Keratinocyte (primary cell): ENCODE results near the gene NEURL1. TPM values are rescaled to one million over a fixed set of nuclear protein-coding genes. Genes with fewer than 3 reads are reported as not detected.

Source experiments
- DNase-seq: peaks from one replicate; pipeline ENCODE4 v3.0.0-alpha.2; 2011; ENCODE audit warnings: low read depth, missing footprints, low spot score
- FAIRE-seq: peaks from 2 replicates; lab custom pipeline; 2011; peaks lifted over from hg19 to GRCh38; lab: Jason Lieb, UNC
- H2AFZ ChIP-seq: 2 replicates; pipeline ENCODE4 v1.6.0; 2012; ENCODE audit warnings: low read length, control low read depth, inconsistent platforms; ENCODE audit not compliant: control insufficient read depth
- H3K27ac ChIP-seq: 2 replicates; pipeline ENCODE4 v1.5.1; 2011; ENCODE audit warnings: low read length; ENCODE audit not compliant: control insufficient read depth, insufficient read depth
- H3K27me3 ChIP-seq: 3 replicates; pipeline ENCODE4 v1.6.0; 2011; ENCODE audit warnings: low read length; ENCODE audit not compliant: control insufficient read depth, insufficient read depth; ENCODE audit errors: extremely low read depth
- H3K36me3 ChIP-seq, 2 experiments: 2 replicates in 1 of 2; 3 replicates in 1 of 2; pipeline ENCODE4 v1.5.1; 2011; ENCODE audit warnings: low read length in 2 of 2, mild to moderate bottlenecking in 1 of 2; ENCODE audit not compliant: control insufficient read depth in 2 of 2, insufficient read depth in 2 of 2; ENCODE audit errors: extremely low read depth in 1 of 2
- H3K4me1 ChIP-seq: 3 replicates; pipeline ENCODE4 v1.5.1; 2011; ENCODE audit warnings: low read length; ENCODE audit not compliant: control insufficient read depth, insufficient read depth; ENCODE audit errors: extremely low read depth
- H3K4me2 ChIP-seq: 3 replicates; pipeline ENCODE4 v1.6.0; 2011; ENCODE audit warnings: low read depth, low read length; ENCODE audit not compliant: control insufficient read depth, insufficient read depth; ENCODE audit errors: extremely low read depth
- H3K4me3 ChIP-seq, 3 experiments: fragments of 200-600 bp in 1 of 3; sonication (generic) in 1 of 3; 2 replicates in 2 of 3; 3 replicates in 1 of 3; pipeline ENCODE4 v1.5.1; 2011 to 2016; ENCODE audit warnings: low read length in 3 of 3, mild to moderate bottlenecking in 3 of 3, control low read depth in 2 of 3, inconsistent platforms in 1 of 3, low read depth in 1 of 3, mixed read lengths in 1 of 3, mixed run types in 1 of 3, moderate library complexity in 1 of 3; ENCODE audit not compliant: control insufficient read depth in 2 of 3, insufficient read depth in 2 of 3; ENCODE audit errors: extremely low read depth in 1 of 3
- H3K79me2 ChIP-seq: 2 replicates; pipeline ENCODE4 v1.6.0; 2012; ENCODE audit warnings: low read length; ENCODE audit not compliant: control insufficient read depth, insufficient read depth
- H3K9ac ChIP-seq: 3 replicates; pipeline ENCODE4 v1.6.0; 2011; ENCODE audit warnings: low read length; ENCODE audit not compliant: control insufficient read depth, insufficient read depth; ENCODE audit errors: extremely low read depth
- H3K9me1 ChIP-seq: 3 replicates; pipeline ENCODE4 v1.6.0; 2011; ENCODE audit warnings: low read length; ENCODE audit not compliant: control insufficient read depth, insufficient read depth; ENCODE audit errors: extremely low read depth
- H3K9me3 ChIP-seq: 2 replicates; pipeline ENCODE4 v1.5.1; 2012; ENCODE audit warnings: low read depth, low read length; ENCODE audit not compliant: control insufficient read depth
- H4K20me1 ChIP-seq: 3 replicates; pipeline ENCODE4 v1.6.0; 2011; ENCODE audit warnings: low read length; ENCODE audit not compliant: control insufficient read depth, insufficient read depth; ENCODE audit errors: extremely low read depth
- CTCF ChIP-seq, 3 experiments: IDR thresholded peaks in 1 of 3; conservative IDR thresholded peaks in 1 of 3; optimal IDR thresholded peaks in 1 of 3; 2 replicates in 2 of 3; 3 replicates in 1 of 3; pipeline versions ENCODE3 to v1.5.1; 2011; ENCODE audit warnings: low read length in 3 of 3, mild to moderate bottlenecking in 3 of 3, moderate library complexity in 2 of 3, control low read depth in 1 of 3, inconsistent platforms in 1 of 3; ENCODE audit not compliant: insufficient read depth in 2 of 3; ENCODE audit errors: extremely low read depth in 1 of 3
- EZH2 ChIP-seq: IDR thresholded peaks from one replicate; pipeline ENCODE4 v1.6.1; 2012; ENCODE audit warnings: inconsistent platforms, mild to moderate bottlenecking, low read length, moderate library complexity
- dilution Hi-C: fragments of 300-500 bp; cut with MboI; formaldehyde crosslinking; loops from one replicate; pipeline ENCODE4 v1.7.0; 2020; ENCODE audit warnings: low sequenced_read_pairs; ENCODE audit not compliant: extremely low pct_ligation_motif_present
- polyA plus RNA-seq, 5 experiments: library from polyadenylated mRNA; depleted of rRNA in 3 of 5; stranded (reverse) in 3 of 5; stranded (forward) in 1 of 5; unstranded in 1 of 5; fragments of >200 nt; gene quantifications; 1 replicate in 1 of 5; 2 replicates in 3 of 5; 3 replicates in 1 of 5; pipeline versions ENCODE4 v1.2.1 to v1.2.3, GENCODE V29; 2011 to 2012; ENCODE audit warnings: missing spikeins in 2 of 5, low read depth in 1 of 5, low replicate concordance in 1 of 5

Gene NEURL1
- polyA plus RNA-seq, 1 donor (not counting 4 experiments of a cell fraction or from before 2014, with no cell fraction given) = 0.03 TPM

- H3K9me1 ChIP-seq = no peaks in the 10 kb centered on the region
- H3K79me2 ChIP-seq = no peaks in the 10 kb centered on the region
- H4K20me1 ChIP-seq = peaks cover 6% of the 10 kb centered on the region
- H3K27ac ChIP-seq = no peak overlapping the region
- FAIRE-seq (no peak), DNase-seq (no peak)
- H3K27me3 ChIP-seq = no peaks in the 10 kb centered on the region
- no peak overlapping the region for H2AFZ ChIP-seq
- no peaks in the 10 kb centered on the region for H3K9me3 ChIP-seq
- dilution Hi-C loops = no loop called here
- no peak overlapping the region for H3K4me2 ChIP-seq
- H3K4me1 ChIP-seq = no peaks in the 10 kb centered on the region
- no peak overlapping the region for H3K9ac ChIP-seq
- TF ChIP-seq EZH2 (no peak), CTCF (optimal IDR thresholded peaks at IDR 0.05 in 1 of 3, IDR thresholded peaks at IDR 0.05 in 1 of 3, conservative IDR thresholded peaks at IDR 0.05 in 1 of 3; ENCODE audit: extremely low read depth in 1 of 3, insufficient read depth in 2 of 3, low read length in 3 of 3) (no peak)
- no peak overlapping the region for H3K4me3 ChIP-seq
- H3K36me3 ChIP-seq = peaks cover 71 to 83% of the 10 kb centered on the region in 2 experiments
Measured at GRCh38 chr10:103616705-103617601, 123.4 kb downstream of the NEURL1 start.

GRCh38 chr10:103617602-103618385 is 124.3 kb downstream of the NEURL1 start:
- dilution Hi-C loops = no loop called here
- Histone ChIP-seq H4K20me1 (peaks cover 1% of the 10 kb centered on the region), H3K36me3 (peaks cover 65 to 83% of the 10 kb centered on the region in 2 experiments), H3K9ac (no peak overlapping the region), H3K4me3 (no peak overlapping the region), H3K27me3 (no peaks in the 10 kb centered on the region), H3K4me1 (no peaks in the 10 kb centered on the region), H3K27ac (no peak overlapping the region), H2AFZ (no peak overlapping the region), H3K79me2 (no peaks in the 10 kb centered on the region), H3K4me2 (no peak overlapping the region), H3K9me3 (no peaks in the 10 kb centered on the region), H3K9me1 (no peaks in the 10 kb centered on the region)
- FAIRE-seq (no peak), DNase-seq (no peak)
- TF ChIP-seq EZH2 = no peak
